Transverse colon (tissue), 4 donors: ENCODE measurements around the gene GLYR1.

Experiments
- CTCF ChIP-seq, 5 experiments: fragments of 200-600 bp in 3 of 5; fragments of 450-650 bp in 2 of 5; sonication (generic) in 3 of 5; IDR thresholded peaks; 1 replicate in 2 of 5; 2 replicates in 3 of 5; pipeline ENCODE4 v1.5.1; 2016 to 2017; ENCODE audit warnings: antibody characterized with exemption in 5 of 5, inconsistent platforms in 3 of 5, mild to moderate bottlenecking in 2 of 5, moderate library complexity in 1 of 5
- POLR2AphosphoS5 ChIP-seq, 3 donors: sonication (generic); formaldehyde crosslinking; IDR thresholded peaks; one replicate each; pipeline ENCODE4 v1.6.1; 2016; ENCODE audit warnings: antibody characterized with exemption in 3 of 3

DNA sequence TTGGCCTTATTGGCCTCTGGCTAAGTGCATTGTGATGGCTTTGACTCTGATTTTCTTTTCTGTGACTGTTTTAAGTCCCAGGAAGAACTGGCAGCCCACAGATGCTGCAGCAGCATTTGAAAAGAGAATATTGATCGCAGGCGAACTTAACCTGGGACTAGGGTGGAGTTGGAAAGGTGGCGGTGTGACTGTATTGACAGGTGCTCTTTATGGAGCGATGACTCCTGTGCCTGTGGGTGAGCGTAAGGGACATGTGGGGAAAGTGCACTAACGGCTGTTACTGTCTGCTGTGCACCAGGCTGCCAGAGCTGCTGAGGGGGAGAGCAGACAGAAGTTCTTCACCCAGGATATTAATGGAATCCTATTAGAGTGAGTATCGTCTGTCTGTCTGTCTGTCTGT lies 21.4 kb upstream of the GLYR1 start:
- TF ChIP-seq CTCF (IDR thresholded peaks at IDR 0.05) (no peak), POLR2AphosphoS5 (IDR thresholded peaks at IDR 0.05) (no peak)
